HG02798 (cell line): ENCODE results near the gene SH2B3.

Experiments used
- ATAC-seq: cut with Tn5 transposase; IDR thresholded peaks from one replicate; pipeline ENCODE4 v1.9.1; 2021; ENCODE audit warnings: mild to moderate bottlenecking; ENCODE audit not compliant: unreplicated experiment, poor library complexity

The SH2B3 gene

DNA sequence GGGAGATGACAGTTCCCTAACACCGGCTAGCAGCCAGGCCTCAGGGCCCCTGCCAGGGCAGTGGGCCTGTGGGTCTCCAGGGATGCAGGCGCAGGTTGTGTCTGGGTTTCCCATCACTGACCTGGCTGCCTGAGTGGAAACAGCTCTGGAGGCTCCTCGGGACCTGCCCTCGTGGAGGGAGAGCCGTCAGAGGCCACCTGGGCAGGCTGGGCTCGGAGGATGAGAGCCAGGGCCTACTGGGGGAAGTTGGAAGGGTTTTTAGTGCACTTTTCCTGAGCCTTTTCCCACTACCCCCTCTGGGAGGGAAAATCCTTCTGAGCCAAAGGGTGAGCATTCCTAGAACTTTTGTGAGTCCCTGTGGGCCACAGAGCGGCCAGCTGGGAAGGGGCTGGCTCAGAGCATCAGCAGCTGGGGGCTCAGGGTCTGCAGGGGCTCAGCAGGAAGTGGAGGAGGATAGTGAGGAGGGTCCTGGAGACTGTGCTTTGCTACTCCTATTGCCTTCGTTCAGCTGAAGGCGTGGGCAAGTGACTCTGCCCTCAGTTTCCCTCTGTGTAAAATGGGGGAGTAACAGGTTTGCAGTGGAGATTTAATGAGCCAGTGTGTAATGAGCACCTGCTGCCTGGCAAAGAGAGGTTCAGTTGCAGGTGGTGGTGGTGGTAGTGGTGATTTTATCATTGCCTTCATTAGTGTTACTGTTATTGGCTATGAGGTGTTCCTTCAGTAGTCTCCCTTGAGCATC is 1.8 kb downstream of the SH2B3 start:
- ATAC-seq: no peak

DNA sequence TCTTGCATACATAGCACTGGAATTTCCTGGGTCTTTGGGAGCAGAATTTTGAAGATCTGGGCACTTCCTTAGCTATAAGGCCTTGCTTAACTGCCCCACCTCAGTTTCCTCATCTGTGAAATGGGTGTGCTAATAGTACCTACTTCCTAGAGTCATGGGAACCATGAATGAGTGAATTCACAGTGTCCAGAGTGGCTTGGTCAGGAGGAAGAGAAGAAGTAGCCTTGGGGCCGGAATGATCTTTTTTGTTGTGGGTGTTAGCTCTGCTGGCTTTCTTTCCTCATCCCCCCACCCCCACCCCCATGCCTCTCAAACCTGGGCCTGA is 2.4 kb downstream of the SH2B3 start:
- no peak for ATAC-seq

DNA sequence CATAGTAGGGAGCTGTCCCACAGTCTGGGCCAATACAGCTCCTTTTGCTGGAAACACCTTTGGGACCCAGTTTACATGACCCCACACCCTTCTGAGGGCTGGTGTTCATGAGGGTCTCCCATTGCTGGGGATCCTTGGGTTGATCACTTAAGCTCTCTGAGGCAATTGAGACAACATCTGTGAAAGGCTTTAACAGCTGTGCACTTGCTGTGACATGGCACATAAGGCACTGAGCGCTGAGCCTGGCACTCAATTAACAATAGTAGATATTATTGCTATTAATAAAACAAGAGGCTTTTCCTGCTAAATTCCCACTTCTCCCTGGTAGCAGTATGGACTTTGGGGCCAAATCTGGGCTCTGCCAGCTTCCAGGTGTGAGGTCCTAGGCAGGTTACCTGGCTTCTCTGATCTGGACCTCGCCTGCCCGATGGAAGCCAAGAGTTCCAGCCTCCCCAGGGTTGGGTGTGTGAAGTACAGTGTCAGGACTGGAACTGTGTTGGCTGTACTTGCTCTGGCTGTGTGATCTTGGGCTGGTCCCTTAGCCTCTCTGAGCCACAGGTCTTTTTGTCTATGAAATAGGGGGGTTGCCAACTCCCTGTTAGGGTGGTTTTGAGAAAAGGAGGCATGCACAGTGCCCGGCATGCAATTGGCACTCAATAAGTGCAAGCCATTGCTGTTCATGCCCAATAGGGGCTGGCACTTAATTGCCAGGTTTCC is 3.1 kb downstream of the SH2B3 start:
- ATAC-seq: no peak

DNA sequence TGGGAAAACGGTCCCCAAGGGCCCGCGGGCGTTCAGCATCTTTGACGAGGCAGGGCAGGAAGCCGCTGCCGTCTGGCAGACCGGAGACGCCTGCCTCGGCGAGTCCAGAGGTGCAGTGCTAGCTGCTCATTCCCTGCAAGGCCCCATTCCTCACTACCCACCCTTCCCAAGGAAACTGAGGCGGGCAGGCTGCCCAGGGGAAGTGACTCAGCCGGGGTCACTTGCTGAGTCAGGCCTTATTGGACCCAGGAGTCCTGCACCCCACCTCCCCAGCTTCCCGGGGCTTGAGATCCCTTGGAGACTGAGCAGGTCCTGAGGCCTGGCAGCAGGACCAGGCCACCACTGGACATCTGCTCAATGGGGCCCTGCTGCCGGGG is 3.7 kb downstream of the SH2B3 start:
- no peak for ATAC-seq

DNA sequence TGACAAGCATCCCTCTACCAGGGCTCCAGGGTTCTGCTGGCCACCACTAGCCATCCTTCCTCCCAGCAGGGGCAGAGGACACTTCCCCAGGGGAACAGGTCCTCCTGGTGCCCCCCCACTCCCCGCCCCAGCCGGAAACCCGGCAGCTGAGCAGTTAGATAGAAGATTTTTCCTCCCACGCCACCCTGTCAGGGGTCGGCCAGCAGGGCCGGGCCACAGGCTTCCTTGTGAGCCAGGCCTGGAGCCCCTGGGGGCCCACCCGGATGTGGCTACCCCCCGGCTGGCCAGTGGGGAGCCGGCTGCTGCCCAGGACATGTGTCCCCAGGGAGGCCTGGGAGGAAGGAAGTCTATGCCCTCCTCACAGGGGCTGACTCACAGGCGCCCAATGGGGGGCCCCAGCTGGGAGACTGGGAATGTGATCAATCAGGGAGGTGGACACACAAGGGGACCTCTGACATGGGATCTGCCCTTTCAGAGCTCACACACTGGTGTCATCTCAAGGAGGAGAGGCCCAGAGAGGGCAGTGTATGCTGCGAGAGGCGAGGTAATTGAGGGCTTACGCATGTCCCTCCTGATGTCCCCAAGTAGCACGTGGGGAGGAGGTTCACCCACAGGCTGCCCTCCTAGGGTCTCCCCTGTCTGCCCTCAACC is 4.2 kb downstream of the SH2B3 start:
- ATAC-seq: no peak

DNA sequence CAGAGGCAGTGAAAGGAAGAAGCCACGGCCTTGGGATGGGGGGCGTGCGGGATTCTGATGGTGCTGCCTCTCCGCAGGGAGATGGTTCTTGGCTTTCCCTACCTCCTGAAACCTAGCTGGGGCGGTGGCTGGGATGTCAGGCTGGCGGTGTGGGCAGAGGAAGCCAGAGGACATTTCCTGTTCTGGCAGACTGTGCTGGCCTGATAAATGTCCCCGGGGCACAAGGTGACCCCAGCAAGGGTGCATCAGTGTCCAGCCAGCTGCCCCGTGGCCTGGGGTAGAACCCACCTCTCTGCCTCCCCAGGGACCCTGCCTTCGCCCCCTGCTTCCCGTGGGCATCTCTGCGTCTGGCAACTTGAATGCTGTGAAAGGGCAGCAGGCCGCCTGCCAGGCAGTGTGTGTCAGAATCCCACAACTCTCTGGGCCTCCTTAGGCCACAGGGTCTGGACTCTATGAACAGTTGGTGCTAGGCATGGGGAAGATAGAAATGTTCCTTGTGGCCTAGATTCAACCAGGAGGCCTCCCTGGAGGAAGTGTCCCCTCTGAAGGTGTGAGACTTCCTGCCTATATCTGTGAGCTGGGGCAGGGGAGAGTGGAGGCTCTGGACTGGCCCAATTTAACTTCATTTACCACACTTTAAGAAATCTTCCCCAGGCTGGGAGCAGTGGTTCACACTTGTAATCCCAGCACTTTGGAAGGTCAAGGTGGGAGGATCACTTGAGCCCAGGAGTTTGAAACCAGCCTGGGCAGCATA is 4.9 kb downstream of the SH2B3 start:
- no peak for ATAC-seq

DNA sequence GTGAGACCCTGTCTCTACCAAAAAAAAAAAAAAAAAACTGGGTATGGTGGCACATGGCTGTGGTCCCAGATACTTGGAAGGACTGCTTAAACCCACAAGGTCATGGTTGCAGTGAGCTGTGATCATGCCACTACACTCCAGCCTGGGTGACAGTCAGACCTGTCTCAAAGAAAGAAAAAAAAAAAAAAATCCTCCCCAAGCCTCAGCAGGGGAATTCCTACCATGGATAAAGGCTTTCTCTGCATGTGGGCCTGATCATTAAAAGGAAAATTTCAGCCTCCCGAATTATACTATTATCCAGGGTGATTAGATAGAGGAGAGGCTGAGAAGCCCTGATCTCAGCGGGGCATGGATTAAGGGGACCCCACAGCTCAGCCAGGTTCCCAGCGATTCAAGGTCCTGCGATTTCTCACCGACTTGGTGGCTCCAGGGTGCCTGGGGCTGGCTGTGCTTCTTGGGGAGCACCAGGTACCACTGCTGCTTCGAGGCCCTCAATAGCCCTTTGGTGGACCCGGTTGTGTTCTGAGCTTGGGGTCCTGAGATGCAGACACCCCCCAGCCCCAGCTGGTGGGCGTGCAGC is 5.6 kb downstream of the SH2B3 start:
- ATAC-seq: no peak

DNA sequence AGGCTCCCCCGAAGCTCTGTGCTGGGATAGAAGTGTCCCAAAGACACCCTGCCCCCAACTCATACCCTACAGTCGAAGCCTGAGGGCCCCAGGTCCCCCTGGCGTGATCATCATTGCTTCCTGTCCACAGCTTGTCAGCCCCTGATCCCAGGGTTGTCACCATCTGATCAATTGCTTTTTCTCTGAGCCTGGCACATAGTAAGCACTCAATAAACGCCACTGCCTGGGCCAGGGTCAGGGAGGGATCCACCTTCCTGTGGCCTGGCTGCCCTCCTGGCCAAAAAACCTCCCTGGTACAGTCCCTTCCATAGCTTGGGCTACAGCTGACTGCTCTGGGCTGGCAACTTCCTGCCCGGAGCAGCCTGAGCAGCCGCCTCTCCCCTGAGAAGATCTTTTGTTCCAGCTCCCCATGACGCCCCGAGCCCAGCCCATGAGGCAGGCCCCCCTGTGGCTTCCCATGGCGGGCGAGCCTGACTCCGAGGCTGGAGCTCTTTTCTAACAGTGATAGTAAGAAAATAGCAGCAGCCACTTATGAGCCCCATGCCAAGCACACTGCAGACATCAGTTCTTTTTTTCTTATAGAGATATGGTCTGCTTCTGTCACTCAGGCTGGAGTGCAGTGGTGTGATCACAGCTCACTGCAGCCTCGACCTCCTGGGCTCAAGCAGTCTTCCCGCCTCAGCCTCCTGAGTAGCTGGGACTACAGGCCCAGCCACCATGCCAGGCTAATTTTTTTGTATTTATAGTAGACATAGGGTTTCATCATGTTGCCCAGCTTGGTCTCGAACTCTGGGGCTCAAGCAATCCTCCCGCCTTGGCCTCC is 6.5 kb downstream of the SH2B3 start:
- no peak for ATAC-seq

DNA sequence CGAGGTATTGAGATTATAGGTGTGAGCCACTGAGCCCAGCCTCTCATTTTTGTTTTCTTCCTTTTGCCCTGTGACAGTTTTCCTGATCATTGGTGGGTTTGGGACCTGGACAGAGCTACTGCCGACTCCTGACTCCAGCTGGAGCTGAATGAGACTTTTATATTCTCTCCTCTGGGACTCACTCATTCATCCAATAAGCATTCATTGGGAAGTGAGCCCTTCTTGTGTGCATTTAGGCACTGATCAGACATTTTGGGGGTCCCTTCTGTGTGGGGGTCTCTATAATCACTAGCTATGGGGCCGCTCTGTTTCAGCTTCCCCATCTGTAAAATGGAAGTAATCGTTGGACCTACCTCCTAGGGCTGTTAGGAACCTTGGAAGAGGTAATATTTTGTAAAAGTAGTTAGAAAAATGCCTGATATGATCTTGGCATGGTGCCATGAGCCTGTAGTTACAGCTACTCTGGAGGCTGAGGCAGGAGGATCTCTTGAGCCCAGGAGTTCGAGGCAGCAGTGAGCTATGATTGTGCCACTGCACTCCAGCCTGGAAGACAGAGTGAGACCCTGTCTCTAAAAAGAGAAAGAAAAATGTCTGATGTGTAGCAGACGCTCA is 7.2 kb downstream of the SH2B3 start:
- ATAC-seq: no peak

DNA sequence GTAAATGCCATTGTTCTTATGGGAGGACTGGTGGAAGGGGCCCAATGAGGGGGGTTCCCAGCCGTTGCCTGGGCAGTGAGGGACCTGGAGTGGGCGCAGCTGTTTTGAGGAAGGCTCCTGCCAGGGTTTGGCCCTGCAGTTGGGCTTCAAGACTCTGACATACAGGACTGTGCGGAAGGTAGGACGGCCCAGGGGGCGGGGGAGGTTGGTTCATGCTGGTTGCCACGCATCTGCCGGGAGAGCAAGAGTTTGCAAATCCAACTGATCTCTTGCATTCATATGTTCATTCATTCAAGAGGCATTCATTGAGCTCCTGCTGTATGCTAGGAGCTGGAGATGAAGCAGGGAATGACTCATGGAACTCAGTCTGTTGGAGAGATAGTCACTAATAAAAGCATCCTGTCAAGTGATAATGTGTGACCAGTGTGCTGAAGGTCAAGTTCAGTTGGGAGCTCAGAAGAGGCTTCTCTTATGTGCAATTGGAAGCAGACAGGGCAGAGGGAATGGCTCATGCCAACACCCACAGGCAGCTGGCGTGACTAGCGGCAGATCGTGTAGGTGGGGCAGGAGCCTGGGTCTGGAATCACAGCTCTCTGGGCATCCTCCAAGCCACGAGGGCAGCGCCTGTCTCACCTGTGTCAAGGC is 7.8 kb downstream of the SH2B3 start:
- no peak for ATAC-seq

DNA sequence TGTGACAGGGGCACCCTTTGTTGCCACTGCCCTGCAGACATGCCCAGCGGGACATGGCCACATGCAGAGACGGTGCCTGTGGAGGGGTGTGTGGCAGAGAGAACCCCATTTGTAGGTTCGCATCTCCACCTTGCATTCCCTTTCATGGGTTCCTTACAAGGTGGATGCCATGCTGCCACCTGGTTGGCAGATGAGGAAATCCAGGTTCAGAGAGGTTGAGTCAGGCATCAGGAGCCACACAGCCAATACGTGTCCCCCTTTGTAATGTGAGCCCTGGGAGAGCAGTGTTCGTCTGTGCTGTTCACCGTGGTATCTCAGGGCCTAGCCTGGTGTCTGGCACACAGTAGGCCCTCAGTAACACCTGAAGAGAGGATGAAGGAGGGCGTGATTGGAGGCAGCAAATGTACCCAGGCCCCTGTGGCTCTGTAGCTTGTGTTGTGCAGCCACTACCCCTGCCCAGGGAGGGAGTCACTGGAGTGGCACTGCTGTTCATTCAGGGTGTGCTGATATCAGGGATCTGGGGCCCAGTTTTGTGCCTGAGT is 9.1 kb downstream of the SH2B3 start:
- no peak for ATAC-seq

DNA sequence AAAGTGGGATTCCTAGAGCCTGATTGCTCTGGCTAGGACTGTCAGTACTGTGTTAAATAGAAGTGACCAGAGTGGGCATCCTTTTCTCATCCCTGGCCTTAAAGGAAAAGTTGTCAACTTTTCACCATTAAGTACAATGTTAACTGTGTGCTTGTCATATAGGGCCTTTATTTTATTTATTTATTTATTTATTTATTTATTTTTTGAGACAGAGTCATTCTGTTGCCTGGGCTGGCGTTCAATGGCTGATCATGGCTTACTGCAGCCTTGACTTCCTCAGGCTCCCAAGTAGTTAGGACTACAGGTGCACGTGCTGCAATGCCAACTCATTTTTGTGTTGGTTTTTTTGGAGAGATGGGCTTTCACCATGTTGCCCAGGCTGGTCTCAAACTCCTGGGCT is 11.6 kb downstream of the SH2B3 start:
- ATAC-seq: no peak

DNA sequence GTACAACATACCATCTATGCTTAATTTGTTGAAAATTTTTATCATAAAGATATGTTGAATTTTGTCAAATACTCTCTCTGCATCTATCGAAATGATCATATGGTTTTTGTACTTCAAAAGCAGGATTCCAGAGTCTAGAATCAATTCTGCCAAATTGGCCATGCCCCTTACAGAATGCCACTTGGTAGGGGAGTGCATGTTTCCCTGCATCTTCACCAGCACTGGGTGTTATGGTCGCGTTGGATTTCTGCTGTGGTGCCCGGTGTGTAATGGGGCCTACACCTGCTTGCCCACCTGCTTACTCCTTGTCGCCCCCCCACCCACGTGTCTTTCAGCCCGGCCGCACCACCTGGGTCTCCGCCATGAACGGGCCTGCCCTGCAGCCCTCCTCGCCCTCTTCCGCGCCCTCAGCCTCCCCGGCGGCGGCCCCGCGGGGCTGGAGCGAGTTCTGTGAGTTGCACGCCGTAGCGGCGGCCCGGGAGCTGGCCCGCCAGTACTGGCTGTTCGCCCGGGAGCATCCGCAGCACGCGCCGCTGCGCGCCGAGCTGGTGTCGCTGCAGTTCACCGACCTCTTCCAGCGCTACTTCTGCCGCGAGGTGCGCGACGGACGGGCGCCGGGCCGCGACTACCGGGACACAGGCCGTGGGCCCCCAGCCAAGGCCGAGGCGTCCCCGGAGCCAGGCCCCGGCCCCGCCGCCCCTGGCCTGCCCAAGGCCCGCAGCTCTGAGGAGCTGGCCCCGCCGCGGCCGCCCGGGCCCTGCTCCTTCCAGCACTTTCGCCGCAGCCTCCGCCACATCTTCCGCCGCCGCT is 12.3 kb downstream of the SH2B3 start:
- no peak for ATAC-seq

DNA sequence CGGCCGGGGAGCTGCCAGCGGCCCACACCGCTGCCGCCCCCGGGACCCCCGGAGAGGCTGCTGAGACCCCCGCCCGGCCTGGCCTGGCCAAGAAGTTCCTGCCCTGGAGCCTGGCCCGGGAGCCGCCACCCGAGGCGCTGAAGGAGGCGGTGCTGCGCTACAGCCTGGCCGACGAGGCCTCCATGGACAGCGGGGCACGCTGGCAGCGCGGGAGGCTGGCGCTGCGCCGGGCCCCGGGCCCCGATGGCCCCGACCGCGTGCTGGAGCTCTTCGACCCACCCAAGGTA is 12.8 kb downstream of the SH2B3 start:
- ATAC-seq: no peak

DNA sequence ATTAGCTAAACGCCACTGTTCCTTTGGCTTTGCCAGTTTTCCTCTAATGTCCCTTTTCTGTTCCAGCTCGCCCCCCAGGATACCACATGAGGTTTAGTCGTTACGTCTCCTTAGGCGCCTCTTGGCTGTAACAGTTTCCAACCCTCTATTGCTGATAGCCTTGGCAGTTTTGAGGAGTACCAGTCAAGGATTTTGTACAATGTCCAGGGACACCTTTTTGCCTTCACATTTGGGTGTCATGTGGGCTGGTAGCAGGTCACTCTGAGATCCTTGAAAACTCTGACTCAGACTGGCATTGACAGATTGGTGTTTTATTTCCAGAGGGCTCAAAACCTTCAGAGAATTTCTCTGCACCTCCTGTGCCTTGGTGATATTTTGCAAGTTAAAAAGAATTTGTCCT is 14.1 kb downstream of the SH2B3 start:
- ATAC-seq: no peak

DNA sequence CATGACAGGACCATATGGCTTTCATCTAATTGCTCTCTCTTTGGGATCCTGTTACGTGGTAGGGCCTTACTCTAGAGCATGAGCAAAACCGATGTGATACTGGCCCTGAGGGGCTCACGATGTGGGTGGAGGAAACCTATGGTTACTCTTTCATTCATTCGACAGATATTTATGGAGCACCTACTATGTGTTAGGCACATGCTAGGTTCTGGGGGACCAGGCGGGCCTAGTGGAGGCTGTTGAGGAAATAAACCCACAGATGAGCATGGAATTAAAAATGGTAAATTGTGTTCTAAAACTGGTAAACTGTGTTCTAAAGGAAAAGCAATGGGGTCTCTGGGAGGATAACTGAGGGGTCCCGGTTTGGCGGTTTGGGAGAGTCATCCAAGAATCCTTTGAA is 14.8 kb downstream of the SH2B3 start:
- no peak for ATAC-seq

DNA sequence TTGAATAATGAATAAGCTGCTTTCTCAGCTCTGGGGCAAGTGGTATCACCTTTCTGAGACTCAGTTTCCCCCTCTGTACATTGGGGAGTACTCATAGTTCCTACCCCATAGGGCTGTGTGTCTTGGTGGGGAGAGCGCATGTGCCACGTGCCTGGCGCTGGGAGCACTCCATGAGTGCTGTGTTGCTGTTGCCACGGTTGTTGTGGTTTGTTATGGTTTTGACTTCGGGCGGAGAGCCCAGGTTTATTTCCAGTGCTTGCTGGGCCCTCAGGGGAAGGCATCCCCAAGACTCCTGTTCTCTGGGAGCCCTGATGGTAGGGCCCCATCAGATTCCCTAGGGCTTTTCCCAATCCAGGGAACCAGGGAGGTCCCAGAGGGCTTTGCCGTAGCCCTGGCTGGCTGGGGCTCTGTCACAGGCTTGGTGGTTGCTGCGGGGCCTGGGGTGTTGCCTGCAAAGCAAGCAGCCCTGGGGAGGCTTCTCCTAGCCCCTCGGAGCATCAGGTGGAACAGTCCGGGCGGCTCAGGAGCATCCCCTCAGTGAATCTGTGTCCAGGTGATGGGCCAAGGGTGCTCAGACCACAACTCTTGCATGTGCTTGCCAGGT is 18.6 kb downstream of the SH2B3 start:
- no peak for ATAC-seq

DNA sequence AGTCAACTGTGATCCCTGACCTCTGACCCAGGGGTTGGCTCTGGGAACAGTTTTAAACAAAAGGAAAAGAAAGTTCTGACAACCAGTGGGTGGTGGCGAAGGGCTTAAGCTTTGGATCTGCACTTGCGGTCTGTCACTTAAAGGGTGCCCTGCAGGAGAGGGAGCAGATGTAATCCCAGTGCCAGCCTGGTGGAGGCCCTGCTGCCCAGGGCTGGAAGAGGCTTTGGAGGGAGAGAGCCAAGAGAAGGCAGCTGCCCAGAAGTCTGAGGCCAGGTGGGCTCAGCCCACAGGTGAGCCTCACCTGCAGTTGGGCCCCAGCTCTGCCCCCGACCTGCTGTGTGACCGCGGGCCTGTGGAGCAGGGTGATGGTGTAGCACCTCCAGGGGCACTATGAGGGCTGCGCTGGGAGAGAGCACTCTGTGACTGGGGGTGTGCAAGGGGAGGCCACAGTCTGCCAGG is 19.1 kb downstream of the SH2B3 start:
- ATAC-seq: no peak
